DMS53 treated with DMSO at 0.1 percent for 48 hours (cell line): Measurements from ENCODE around the gene KLHL10.
A peak's percentile ranks its signal among the peaks of the same experiment; 100 is the strongest.

Experiments
- DNase-seq: peaks from one replicate; lab custom pipeline; 2025; ENCODE audit not compliant: unreplicated experiment; lab: John Stamatoyannopoulos, UW

KLHL10 gene

GRCh38 chr17:41837761-41838538, at the start of gene KLHL10:
KLHL10 (plus strand) TSS chr17:41837825; CDS start chr17:41837933, 108 bp downstream.
- DNase-seq: no peak

GRCh38 chr17:41792845-41793783, 44.5 kb upstream of the KLHL10 start:
- DNase-seq: peak; percentile 79

GRCh38 chr17:41793784-41794539, 43.7 kb upstream of the KLHL10 start:
- DNase-seq: no peak

- no peak for DNase-seq
Observed at GRCh38 chr17:41794540-41794975, 43.1 kb upstream of the KLHL10 start.

- no peak for DNase-seq
Observed at GRCh38 chr17:41796121-41796895, 41.3 kb upstream of the KLHL10 start.

DNA sequence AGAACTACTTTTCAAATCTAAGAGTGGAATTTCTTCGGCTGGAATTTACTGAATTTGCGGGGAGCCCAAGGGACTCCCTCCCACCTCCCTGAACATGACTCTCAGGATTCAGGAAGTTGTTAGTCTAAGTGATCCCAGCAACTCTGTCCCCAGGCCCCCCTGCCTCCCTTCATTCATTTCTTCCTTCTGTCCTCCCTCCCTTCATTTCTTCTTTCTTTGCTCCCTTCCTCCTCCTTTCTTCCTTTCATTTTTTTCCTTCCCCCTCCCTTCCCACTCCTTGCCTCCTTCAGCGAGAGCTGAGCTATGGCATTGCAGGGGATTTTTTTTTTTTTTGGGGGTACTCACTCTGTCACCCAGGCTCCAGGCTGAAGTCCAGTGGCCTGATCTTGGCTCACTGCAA, 40.2 kb upstream of the KLHL10 start:
- no peak for DNase-seq

DNA sequence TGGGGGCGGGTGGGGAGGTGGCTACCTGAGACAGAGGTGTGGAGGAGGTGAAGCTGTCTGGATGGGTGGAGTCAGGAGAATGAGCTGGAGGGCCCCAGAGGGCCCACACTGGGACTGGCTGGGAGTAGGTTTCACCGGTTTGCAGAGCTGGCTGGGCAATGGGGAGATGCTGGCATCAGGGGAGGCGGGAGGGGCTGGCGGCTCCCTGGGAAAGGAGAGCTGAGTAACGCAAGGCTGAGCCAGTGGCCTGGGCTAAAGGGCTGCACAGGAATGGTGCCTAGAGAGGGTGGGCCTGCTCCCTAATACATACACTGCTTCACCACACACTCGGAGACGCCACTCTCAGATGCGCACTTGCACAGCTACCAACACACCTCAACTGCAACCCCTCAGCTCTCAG, 38.3 kb upstream of the KLHL10 start:
- no peak for DNase-seq

GRCh38 chr17:41800601-41801373, 36.8 kb upstream of the KLHL10 start:
- peak; percentile 72 for DNase-seq

- DNase-seq: peak; percentile 74
Observed at GRCh38 chr17:41801374-41802271, 36.0 kb upstream of the KLHL10 start.

GRCh38 chr17:41803049-41804020, 34.3 kb upstream of the KLHL10 start:
- no peak for DNase-seq

DNA sequence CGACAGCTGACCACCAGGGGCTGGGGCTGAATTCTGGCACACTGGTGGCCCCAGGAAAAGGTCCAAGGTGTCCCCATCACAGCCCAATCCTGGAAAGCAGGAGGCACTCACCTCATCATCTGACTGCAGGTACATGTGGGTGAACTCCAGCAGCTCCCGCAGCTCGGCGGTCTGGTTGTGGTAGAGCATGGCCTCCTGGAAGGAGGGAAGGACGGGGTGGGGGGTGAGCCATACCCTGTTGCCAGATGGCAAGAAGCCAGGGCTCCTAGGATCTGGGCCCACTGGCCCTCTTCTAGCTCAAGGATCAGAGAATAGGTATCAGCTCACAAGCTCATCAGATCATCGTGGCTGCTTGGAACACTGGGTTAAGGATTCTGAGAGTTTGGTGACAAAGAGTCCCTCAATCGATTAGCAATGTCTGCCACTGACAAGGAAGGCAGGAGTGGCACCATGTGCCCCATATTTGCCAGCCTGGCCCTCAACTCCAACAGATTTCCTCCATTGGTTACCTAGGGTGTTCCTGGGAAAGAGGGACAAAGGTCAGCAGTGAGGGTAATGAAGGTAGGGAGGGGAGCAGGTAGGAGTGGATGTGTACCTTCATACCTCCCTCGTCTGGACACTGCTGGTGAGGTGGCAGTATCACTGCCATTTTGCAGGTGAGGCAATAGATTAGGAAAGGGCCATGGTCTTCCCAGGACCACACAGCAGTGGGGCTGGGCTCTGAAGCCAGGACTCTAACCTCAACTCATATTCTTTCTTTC, 30.8 kb upstream of the KLHL10 start:
- DNase-seq: no peak

- DNase-seq: no peak
Observed at GRCh38 chr17:41810659-41811548, 26.7 kb upstream of the KLHL10 start.

DNA sequence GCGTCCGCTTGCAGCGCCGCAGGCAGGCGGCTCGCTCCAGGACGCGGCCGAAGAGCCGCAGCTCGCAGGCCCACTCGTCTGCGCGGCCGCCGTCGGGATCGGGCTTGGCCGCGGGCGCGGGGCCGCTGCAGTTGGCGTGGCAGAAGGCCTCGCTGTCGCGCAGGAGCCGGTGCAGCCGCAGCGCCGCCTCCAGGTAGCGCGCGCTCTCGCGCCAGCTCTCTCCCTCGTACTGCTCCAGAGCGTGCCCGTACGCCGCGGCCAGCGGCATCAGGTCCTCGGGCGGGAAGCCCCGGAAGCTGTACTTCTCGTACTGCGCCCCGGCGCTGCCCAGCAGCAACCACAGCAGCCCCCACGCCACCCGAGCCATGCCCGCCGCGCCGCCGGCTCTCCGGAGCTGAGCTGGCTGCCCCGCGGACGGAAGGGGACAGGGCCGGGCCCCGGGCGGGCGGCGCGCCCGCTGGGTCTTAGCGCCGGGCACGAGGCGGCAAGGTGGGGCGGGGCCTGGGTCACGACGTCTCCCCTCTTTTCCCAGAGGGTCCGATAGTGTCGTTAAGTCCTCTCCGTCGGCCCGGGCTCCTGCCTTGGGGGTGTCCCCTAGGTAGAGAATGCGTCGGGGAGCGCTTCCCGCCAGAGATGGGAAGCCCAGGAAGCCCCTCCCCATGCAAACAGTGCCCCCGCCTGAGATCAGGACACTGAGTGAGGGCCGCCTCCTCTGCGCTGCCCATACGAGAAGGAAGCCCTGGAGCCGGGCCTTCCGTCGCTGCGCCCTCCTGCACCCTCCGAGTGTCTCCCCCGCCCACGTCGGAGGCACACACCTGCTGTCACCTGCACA, 25.9 kb upstream of the KLHL10 start, which contains the start of gene P3H4:
Gene P3H4, minus strand, starts transcription at position 401 of the 832 bp plus-strand sequence. Its CDS starts 34 bp downstream, at position 367.
- DNase-seq: peak; percentile 70

GRCh38 chr17:41812381-41813151, 25.1 kb upstream of the KLHL10 start, which contains the start of gene FKBP10:
FKBP10 (plus strand) TSS chr17:41813004; CDS start chr17:41813035, 31 bp downstream.
- DNase-seq: peak; percentile 59
